Measurements from ENCODE around the gene HLA-DOB. TPM values are rescaled to one million over a fixed set of nuclear protein-coding genes. Genes with fewer than 3 reads are reported as not detected.

The HLA-DOB gene
- total and polyA plus RNA-seq, 2 of the 13 experiments (the other 11 are each of a cell fraction or from before 2014, with no cell fraction given): not detected

- TF ChIP-seq DMTF1 (CRISPR knock-in tag; IDR thresholded peaks at IDR 0.05) (no peak), SALL2 (CRISPR knock-in tag; IDR thresholded peaks at IDR 0.05) (peak; percentile 86), FOXA1 (IDR thresholded peaks at IDR 0.05) (no peak), FOXA1 (CRISPR knock-in tag; IDR thresholded peaks at IDR 0.05) (no peak), KDM4B (CRISPR knock-in tag; IDR thresholded peaks at IDR 0.05) (peak; percentile 89; the same call in 1 of the 2 replicates), SATB2 (CRISPR knock-in tag; IDR thresholded peaks at IDR 0.05) (0 out of 2 replicates have a peak, but pooled peaks have one; percentile 65), ATF2 (CRISPR knock-in tag; IDR thresholded peaks at IDR 0.05) (peak; percentile 77; the same call in 1 of the 2 replicates), MED13 (CRISPR knock-in tag; IDR thresholded peaks at IDR 0.05) (no peak), FOXC1 (CRISPR knock-in tag; IDR thresholded peaks at IDR 0.05; ENCODE audit: borderline replicate concordance) (peak; percentile 82), ZNF282 (IDR thresholded peaks at IDR 0.05; ENCODE audit: partially characterized antibody) (no peak), PHF5A (CRISPR knock-in tag; IDR thresholded peaks at IDR 0.05; ENCODE audit: low read depth, unreplicated experiment) (peak; percentile 94), ZNF770 (CRISPR knock-in tag; IDR thresholded peaks at IDR 0.05) (peak; percentile 47; the same call in 1 of the 2 replicates), NCOA1 (CRISPR knock-in tag; IDR thresholded peaks at IDR 0.05) (peak; percentile 45; the same call in 1 of the 2 replicates), KLF13 (CRISPR knock-in tag; IDR thresholded peaks at IDR 0.05) (no peak), PPARG (CRISPR knock-in tag; conservative IDR thresholded peaks at IDR 0.05) (peak; percentile 75), ZNF329 (CRISPR knock-in tag; IDR thresholded peaks at IDR 0.05; ENCODE audit: low read depth) (0 out of 2 replicates have a peak, but pooled peaks have one; percentile 45), SP4 (CRISPR knock-in tag; IDR thresholded peaks at IDR 0.05) (no peak; the same call in 1 of the 2 replicates), ZNF280D (CRISPR knock-in tag; IDR thresholded peaks at IDR 0.05) (peak; percentile 19; the same call in 1 of the 2 replicates), POLR2AphosphoS5 (IDR thresholded peaks at IDR 0.05; ENCODE audit: low read depth, low read length) (peak; percentile 49; the same call in 1 of the 2 replicates), TCF7L2 (IDR thresholded peaks at IDR 0.05; ENCODE audit: low read depth, low read length) (no peak), ZNF367 (CRISPR knock-in tag; IDR thresholded peaks at IDR 0.05; ENCODE audit: borderline replicate concordance) (no peak)
Measured at GRCh38 chr6:32838114-32838958, 21.5 kb upstream of the HLA-DOB start, which contains the start of gene TAP2 (continued).

Data from HepG2 (cell line).